Activated CD4-positive, alpha-beta T cell treated with anti-CD3 and anti-CD28 coated beads, Interleukin-2, amount 50 U/mL, for 24 hours (primary cell): ENCODE data around the gene TNFAIP3.
"Not testable (repeated sequence)": the region's sequence is repeated elsewhere in the genome, so short reads cannot be mapped to it uniquely, and the experiment has no call there.

Source experiments
- DNase-seq, 2 donors: peaks; one replicate each; pipeline ENCODE4 v3.0.0-alpha.2; 2020; ENCODE audit warnings: low read depth in 1 of 2, low spot score in 1 of 2

The TNFAIP3 gene

GRCh38 chr6:137877113-137877512 is 10.1 kb downstream of the TNFAIP3 start:
- no peak for DNase-seq

GRCh38 chr6:137877606-137878005 is 10.5 kb downstream of the TNFAIP3 start:
- DNase-seq, result no peak

- DNase-seq, result no peak
Measured at GRCh38 chr6:137878029-137878428, 11.0 kb downstream of the TNFAIP3 start.

GRCh38 chr6:137878486-137879285 is 11.6 kb downstream of the TNFAIP3 start:
- no peak for DNase-seq

- no peak for DNase-seq
Measured at GRCh38 chr6:137879299-137879698, 12.2 kb downstream of the TNFAIP3 start.

- no peak for DNase-seq
Measured at GRCh38 chr6:137879885-137880745, 13.1 kb downstream of the TNFAIP3 start.

- DNase-seq, result no peak
Measured at GRCh38 chr6:137880746-137881521, 13.9 kb downstream of the TNFAIP3 start.

- no peak for DNase-seq
Measured at GRCh38 chr6:137881522-137881886, 14.4 kb downstream of the TNFAIP3 start.

GRCh38 chr6:137882225-137882961 is 15.3 kb downstream of the TNFAIP3 start:
- no peak for DNase-seq

- no peak for DNase-seq
Measured at GRCh38 chr6:137883400-137884148, 16.5 kb downstream of the TNFAIP3 start.

GRCh38 chr6:137884149-137884909 is 17.3 kb downstream of the TNFAIP3 start:
- DNase-seq, result no peak

GRCh38 chr6:137884910-137885229 is 17.8 kb downstream of the TNFAIP3 start:
- not testable (repeated sequence) for DNase-seq

GRCh38 chr6:137886226-137886625 is 19.2 kb downstream of the TNFAIP3 start:
- DNase-seq, result not testable (repeated sequence)

- no peak for DNase-seq
Measured at GRCh38 chr6:137890983-137891537, 24.0 kb downstream of the TNFAIP3 start.

GRCh38 chr6:137892271-137892708 is 25.2 kb downstream of the TNFAIP3 start:
- DNase-seq, result no peak

- no peak for DNase-seq
Measured at GRCh38 chr6:137893181-137893580, 26.1 kb downstream of the TNFAIP3 start.

- no peak for DNase-seq
Measured at GRCh38 chr6:137893726-137894125, 26.7 kb downstream of the TNFAIP3 start.

GRCh38 chr6:137894378-137894777 is 27.3 kb downstream of the TNFAIP3 start:
- DNase-seq, result not testable (repeated sequence)

GRCh38 chr6:137894779-137895385 is 27.8 kb downstream of the TNFAIP3 start:
- DNase-seq, result no peak
